ENCODE data around the gene ADAMTS17.

DNA sequence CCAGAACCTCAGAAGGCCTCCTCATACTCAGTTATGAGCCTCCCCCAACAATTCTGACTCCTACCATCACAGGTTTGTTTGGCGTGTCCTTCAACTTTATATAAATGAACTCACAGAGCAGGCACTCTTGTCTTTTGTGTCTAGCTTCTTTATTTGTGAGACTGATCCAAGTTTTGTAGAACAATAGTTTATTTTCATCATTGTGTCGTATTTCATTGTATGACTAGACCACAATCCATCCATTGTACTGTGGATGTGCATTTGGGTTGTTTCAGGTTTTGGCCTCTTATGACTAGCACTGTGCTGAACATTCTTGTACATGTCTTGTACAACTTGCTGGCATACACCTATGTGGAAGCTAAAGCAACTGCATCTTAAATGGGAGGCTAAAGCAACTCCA is 315.7 kb downstream of the ADAMTS17 start:
- TF ChIP-seq, protein P1, sequence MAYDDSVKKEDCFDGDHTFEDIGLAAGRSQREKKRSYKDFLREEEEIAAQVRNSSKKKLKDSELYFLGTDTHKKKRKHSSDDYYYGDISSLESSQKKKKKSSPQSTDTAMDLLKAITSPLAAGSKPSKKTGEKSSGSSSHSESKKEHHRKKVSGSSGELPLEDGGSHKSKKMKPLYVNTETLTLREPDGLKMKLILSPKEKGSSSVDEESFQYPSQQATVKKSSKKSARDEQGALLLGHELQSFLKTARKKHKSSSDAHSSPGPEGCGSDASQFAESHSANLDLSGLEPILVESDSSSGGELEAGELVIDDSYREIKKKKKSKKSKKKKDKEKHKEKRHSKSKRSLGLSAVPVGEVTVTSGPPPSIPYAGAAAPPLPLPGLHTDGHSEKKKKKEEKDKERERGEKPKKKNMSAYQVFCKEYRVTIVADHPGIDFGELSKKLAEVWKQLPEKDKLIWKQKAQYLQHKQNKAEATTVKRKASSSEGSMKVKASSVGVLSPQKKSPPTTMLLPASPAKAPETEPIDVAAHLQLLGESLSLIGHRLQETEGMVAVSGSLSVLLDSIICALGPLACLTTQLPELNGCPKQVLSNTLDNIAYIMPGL (CRISPR knock-in tag; IDR thresholded peaks at IDR 0.05; ENCODE audit: borderline replicate concordance) = no peak
- TF ChIP-seq POLR2A (IDR thresholded peaks at IDR 0.05; ENCODE audit: low read length) = no peak
- TF ChIP-seq, protein P2, sequence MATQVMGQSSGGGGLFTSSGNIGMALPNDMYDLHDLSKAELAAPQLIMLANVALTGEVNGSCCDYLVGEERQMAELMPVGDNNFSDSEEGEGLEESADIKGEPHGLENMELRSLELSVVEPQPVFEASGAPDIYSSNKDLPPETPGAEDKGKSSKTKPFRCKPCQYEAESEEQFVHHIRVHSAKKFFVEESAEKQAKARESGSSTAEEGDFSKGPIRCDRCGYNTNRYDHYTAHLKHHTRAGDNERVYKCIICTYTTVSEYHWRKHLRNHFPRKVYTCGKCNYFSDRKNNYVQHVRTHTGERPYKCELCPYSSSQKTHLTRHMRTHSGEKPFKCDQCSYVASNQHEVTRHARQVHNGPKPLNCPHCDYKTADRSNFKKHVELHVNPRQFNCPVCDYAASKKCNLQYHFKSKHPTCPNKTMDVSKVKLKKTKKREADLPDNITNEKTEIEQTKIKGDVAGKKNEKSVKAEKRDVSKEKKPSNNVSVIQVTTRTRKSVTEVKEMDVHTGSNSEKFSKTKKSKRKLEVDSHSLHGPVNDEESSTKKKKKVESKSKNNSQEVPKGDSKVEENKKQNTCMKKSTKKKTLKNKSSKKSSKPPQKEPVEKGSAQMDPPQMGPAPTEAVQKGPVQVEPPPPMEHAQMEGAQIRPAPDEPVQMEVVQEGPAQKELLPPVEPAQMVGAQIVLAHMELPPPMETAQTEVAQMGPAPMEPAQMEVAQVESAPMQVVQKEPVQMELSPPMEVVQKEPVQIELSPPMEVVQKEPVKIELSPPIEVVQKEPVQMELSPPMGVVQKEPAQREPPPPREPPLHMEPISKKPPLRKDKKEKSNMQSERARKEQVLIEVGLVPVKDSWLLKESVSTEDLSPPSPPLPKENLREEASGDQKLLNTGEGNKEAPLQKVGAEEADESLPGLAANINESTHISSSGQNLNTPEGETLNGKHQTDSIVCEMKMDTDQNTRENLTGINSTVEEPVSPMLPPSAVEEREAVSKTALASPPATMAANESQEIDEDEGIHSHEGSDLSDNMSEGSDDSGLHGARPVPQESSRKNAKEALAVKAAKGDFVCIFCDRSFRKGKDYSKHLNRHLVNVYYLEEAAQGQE (IDR thresholded peaks at IDR 0.05) = no peak
- no peak for TF ChIP-seq GATA3 (IDR thresholded peaks at IDR 0.05; ENCODE audit: borderline replicate concordance)
- no peak for TF ChIP-seq HDAC2 (IDR thresholded peaks at IDR 0.05)
- TF ChIP-seq, protein P3, sequence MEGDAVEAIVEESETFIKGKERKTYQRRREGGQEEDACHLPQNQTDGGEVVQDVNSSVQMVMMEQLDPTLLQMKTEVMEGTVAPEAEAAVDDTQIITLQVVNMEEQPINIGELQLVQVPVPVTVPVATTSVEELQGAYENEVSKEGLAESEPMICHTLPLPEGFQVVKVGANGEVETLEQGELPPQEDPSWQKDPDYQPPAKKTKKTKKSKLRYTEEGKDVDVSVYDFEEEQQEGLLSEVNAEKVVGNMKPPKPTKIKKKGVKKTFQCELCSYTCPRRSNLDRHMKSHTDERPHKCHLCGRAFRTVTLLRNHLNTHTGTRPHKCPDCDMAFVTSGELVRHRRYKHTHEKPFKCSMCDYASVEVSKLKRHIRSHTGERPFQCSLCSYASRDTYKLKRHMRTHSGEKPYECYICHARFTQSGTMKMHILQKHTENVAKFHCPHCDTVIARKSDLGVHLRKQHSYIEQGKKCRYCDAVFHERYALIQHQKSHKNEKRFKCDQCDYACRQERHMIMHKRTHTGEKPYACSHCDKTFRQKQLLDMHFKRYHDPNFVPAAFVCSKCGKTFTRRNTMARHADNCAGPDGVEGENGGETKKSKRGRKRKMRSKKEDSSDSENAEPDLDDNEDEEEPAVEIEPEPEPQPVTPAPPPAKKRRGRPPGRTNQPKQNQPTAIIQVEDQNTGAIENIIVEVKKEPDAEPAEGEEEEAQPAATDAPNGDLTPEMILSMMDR (IDR thresholded peaks at IDR 0.05) = no peak
- no peak for TF ChIP-seq RCOR1 (IDR thresholded peaks at IDR 0.05; ENCODE audit: low read depth, low read length)
- TF ChIP-seq, protein P4, sequence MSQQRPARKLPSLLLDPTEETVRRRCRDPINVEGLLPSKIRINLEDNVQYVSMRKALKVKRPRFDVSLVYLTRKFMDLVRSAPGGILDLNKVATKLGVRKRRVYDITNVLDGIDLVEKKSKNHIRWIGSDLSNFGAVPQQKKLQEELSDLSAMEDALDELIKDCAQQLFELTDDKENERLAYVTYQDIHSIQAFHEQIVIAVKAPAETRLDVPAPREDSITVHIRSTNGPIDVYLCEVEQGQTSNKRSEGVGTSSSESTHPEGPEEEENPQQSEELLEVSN (IDR thresholded peaks at IDR 0.05; ENCODE audit: borderline replicate concordance, low read depth) = no peak
- TF ChIP-seq ESRRA (IDR thresholded peaks at IDR 0.05; ENCODE audit: borderline replicate concordance, low read length) = no peak

All from A549 (cell line).